Panc1 (cell line): ENCODE measurements around the gene SUPT16H. TPM values are rescaled to one million over a fixed set of nuclear protein-coding genes. Genes with fewer than 3 reads are reported as not detected.

Experiments used
- ATAC-seq: fragments of 200-7000 bp; cut with Tn5 transposase; 2 replicates; pipeline ENCODE4 v1.9.1; 2020; ENCODE audit warnings: mild to moderate bottlenecking, moderate library complexity
- BruUV-seq: library from RNA; stranded (reverse); fragments of 400-500 nt; replicated peaks from 2 replicates; lab custom pipeline; 2021; lab: Mats Ljungman, UMichigan
- CTCF ChIA-PET: fragments of 300-600 bp; sonication (Branson Sonifier 250); formaldehyde crosslinking; loops from one replicate; lab custom pipeline; 2022; ENCODE audit warnings: antibody characterized with exemption; lab: Charles Lee
- POLR2A ChIA-PET: fragments of 300-600 bp; sonication (Branson Sonifier 250); formaldehyde crosslinking; loops from one replicate; lab custom pipeline; 2022; ENCODE audit warnings: antibody characterized with exemption; lab: Charles Lee
- DNase-seq: peaks from one replicate; pipeline ENCODE4 v3.0.0-alpha.2; 2010; ENCODE audit warnings: low read depth, low spot score
- H3K27ac ChIP-seq: 2 replicates; pipeline ENCODE4 v1.5.1; 2011; ENCODE audit warnings: mild to moderate bottlenecking, low read length, inconsistent platforms
- H3K27me3 ChIP-seq: fragments of 200-500 bp; sonication (Bioruptor generic); 2 replicates; pipeline ENCODE4 v1.6.0; 2014; ENCODE audit warnings: low read length, inconsistent platforms; ENCODE audit not compliant: control insufficient read depth, insufficient read depth
- H3K36me3 ChIP-seq: fragments of 200-500 bp; sonication (Bioruptor generic); 2 replicates; pipeline ENCODE4 v1.5.1; 2014; ENCODE audit warnings: inconsistent platforms, mild to moderate bottlenecking, low read length, moderate library complexity; ENCODE audit not compliant: control insufficient read depth, insufficient read depth
- H3K4me1 ChIP-seq: 2 replicates; pipeline ENCODE4 v1.5.1; 2011; ENCODE audit warnings: inconsistent platforms, mild to moderate bottlenecking, low read length, moderate library complexity; ENCODE audit not compliant: control insufficient read depth, insufficient read depth
- H3K4me3 ChIP-seq, 2 experiments: 2 replicates each; pipeline ENCODE4 v1.5.1; 2011 to 2012; ENCODE audit warnings: low read depth in 2 of 2, low read length in 2 of 2, mild to moderate bottlenecking in 2 of 2, inconsistent platforms in 1 of 2, moderate library complexity in 1 of 2
- H3K9me3 ChIP-seq: fragments of 200-500 bp; sonication (Bioruptor generic); 2 replicates; pipeline ENCODE4 v1.5.1; 2014; ENCODE audit warnings: low read depth, mild to moderate bottlenecking, inconsistent platforms, low read length, moderate library complexity; ENCODE audit not compliant: control insufficient read depth, insufficient read depth
- CTCF ChIP-seq: fragments of 450-650 bp; IDR thresholded peaks from 2 replicates; pipeline ENCODE4 v1.5.1; 2017; ENCODE audit warnings: mild to moderate bottlenecking
- POLR2AphosphoS5 ChIP-seq: IDR thresholded peaks from 2 replicates; pipeline ENCODE4 v1.6.1; 2012; ENCODE audit warnings: mild to moderate bottlenecking, low read depth, low read length, moderate library complexity
- REST ChIP-seq, 2 experiments: IDR thresholded peaks; 2 replicates each; pipeline ENCODE4 v1.6.1; 2011 to 2012; ENCODE audit warnings: low read depth in 2 of 2, control low read depth in 1 of 2, low read length in 1 of 2, mild to moderate bottlenecking in 1 of 2, moderate library complexity in 1 of 2; ENCODE audit not compliant: insufficient read depth in 1 of 2
- SIN3A ChIP-seq: IDR thresholded peaks from 2 replicates; pipeline ENCODE4 v1.6.1; 2012; ENCODE audit warnings: low read depth, mild to moderate bottlenecking, low read length, moderate library complexity, borderline replicate concordance; ENCODE audit not compliant: insufficient read depth
- TCF7L2 ChIP-seq: IDR thresholded peaks from 2 replicates; pipeline ENCODE4 v1.6.1; 2011; ENCODE audit warnings: mild to moderate bottlenecking, low read depth, low read length, inconsistent platforms
- in situ Hi-C: cut with HindIII; loops from 2 replicates; pipeline ENCODE4 v1.10.0; 2016; ENCODE audit warnings: low sequenced_read_pairs, low pct_unique_long_range_greater_than_20kb
- intact Hi-C: fragments of 100-400 bp; cut with micrococcal nuclease; formaldehyde crosslinking; loops from one replicate; pipeline ENCODE4 v1.10.0; 2022; ENCODE audit not compliant: unreplicated experiment
- total RNA-seq: library from RNA; stranded (reverse); gene quantifications from one replicate; pipeline ENCODE4 v1.2.1, GENCODE V29; 2021; ENCODE audit not compliant: unreplicated experiment

SUPT16H gene
- total RNA-seq, 1 experiment from 2014 or later: 84.5 TPM

- no peaks in the 10 kb centered on the region for H3K27me3 ChIP-seq
- TF ChIP-seq TCF7L2 (no peak), POLR2AphosphoS5 (no peak), SIN3A (no peak), REST (IDR thresholded peaks at IDR 0.05; ENCODE audit: insufficient read depth in 1 of 2, low read depth in 2 of 2, low read length in 1 of 2) (no peak), CTCF (no peak)
- no TSS peak for BruUV-seq
- H3K27ac ChIP-seq: no peak overlapping the region
- intact Hi-C loops (no loop called here), in situ Hi-C loops (no loop called here)
- no peaks in the 10 kb centered on the region for H3K4me1 ChIP-seq
- no peak overlapping the region for H3K4me3 ChIP-seq
- DNase-seq (no peak), ATAC-seq (no peak)
- POLR2A ChIA-PET: no interaction called here
- no peaks in the 10 kb centered on the region for H3K36me3 ChIP-seq
- no peaks in the 10 kb centered on the region for H3K9me3 ChIP-seq
- CTCF ChIA-PET: no interaction called here
Observed at GRCh38 chr14:21309956-21310355, 73.9 kb downstream of the SUPT16H start.

- H3K9me3 ChIP-seq: no peaks in the 10 kb centered on the region
- ChIA-PET POLR2A (no interaction called here), CTCF (no interaction called here)
- no peak for ATAC-seq
- 0 out of 2 replicates have a peak overlapping the region, but pooled peaks have one; percentile 36 for H3K27ac ChIP-seq
- DNase-seq: no peak
- H3K27me3 ChIP-seq: no peaks in the 10 kb centered on the region
- intact Hi-C loops: no loop called here
- no peaks in the 10 kb centered on the region for H3K4me1 ChIP-seq
- H3K36me3 ChIP-seq: no peaks in the 10 kb centered on the region
- TF ChIP-seq POLR2AphosphoS5 (no peak), TCF7L2 (no peak), SIN3A (no peak), CTCF (no peak), REST (IDR thresholded peaks at IDR 0.05; ENCODE audit: insufficient read depth in 1 of 2, low read depth in 2 of 2, low read length in 1 of 2) (no peak)
- H3K4me3 ChIP-seq: peak overlapping the region in 1 of 2 experiments; percentile 35; a peak in 2 of 4 replicates
- in situ Hi-C loops: no loop called here
- no TSS peak for BruUV-seq
Observed at GRCh38 chr14:21309238-21309636, 74.6 kb downstream of the SUPT16H start.
